Retinal pigment epithelial cell (primary cell): ENCODE measurements around the gene MED13L.

Source experiments
- DNase-seq: peaks from one replicate; pipeline ENCODE4 v3.0.0-alpha.2; 2010; ENCODE audit warnings: low read depth
- H3K4me3 ChIP-seq: 2 replicates; pipeline ENCODE4 v1.5.1; 2011; ENCODE audit warnings: mild to moderate bottlenecking, low read length, control low read depth, moderate library complexity
- TF ChIP-seq, protein P1 (sequence below): conservative IDR thresholded peaks from 2 replicates; pipeline ENCODE4 v1.5.1; 2011; ENCODE audit warnings: low read depth, low read length, control low read depth, inconsistent platforms

The MED13L gene

DNA sequence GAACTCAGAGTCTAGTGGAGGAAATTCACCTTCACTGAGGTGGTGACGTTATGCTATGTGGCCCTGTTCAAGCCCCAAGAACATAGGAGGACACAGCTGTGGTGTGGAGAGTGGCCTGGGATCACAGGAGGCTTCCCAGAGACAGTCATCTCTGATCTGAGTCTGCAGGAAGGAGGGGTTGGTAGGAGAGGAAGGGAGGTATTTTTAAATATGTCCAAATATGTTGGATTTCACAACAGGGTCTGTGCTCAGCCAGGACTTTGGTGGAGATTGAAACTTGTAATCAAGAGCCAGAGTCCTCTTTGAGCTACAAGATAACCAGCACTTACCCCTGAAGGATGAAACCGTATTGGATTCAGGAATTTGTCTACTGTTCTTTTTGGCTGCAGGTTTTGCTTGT, 26.4 kb upstream of the MED13L start:
- no peak for DNase-seq
- TF ChIP-seq, protein P1, sequence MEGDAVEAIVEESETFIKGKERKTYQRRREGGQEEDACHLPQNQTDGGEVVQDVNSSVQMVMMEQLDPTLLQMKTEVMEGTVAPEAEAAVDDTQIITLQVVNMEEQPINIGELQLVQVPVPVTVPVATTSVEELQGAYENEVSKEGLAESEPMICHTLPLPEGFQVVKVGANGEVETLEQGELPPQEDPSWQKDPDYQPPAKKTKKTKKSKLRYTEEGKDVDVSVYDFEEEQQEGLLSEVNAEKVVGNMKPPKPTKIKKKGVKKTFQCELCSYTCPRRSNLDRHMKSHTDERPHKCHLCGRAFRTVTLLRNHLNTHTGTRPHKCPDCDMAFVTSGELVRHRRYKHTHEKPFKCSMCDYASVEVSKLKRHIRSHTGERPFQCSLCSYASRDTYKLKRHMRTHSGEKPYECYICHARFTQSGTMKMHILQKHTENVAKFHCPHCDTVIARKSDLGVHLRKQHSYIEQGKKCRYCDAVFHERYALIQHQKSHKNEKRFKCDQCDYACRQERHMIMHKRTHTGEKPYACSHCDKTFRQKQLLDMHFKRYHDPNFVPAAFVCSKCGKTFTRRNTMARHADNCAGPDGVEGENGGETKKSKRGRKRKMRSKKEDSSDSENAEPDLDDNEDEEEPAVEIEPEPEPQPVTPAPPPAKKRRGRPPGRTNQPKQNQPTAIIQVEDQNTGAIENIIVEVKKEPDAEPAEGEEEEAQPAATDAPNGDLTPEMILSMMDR, result no peak

DNA sequence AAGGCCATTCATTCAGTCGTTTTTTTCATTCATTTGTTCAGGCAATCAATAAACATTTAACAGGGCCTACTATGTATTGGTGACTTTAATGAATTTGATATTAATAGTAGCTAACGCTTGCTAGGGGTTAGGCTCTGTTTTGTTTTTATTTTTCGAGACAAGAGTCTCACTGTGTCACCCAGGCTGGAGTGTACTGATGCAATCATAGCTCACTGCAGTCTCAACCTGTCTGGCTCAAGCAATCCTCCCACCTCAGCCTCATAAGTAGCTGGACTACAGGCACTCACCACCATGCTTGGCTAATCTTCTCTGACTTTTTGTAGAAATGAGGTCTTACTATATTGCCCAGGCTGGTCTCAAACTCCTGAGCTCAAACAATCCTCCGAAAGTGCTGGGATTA, 25.6 kb upstream of the MED13L start:
- DNase-seq, result no peak
- TF ChIP-seq, protein P1, result no peak
- H3K4me3 ChIP-seq, result no peak overlapping the region

More for the DNA sequence above, 26.4 kb upstream of the MED13L start:
- no peak overlapping the region for H3K4me3 ChIP-seq

DNA sequence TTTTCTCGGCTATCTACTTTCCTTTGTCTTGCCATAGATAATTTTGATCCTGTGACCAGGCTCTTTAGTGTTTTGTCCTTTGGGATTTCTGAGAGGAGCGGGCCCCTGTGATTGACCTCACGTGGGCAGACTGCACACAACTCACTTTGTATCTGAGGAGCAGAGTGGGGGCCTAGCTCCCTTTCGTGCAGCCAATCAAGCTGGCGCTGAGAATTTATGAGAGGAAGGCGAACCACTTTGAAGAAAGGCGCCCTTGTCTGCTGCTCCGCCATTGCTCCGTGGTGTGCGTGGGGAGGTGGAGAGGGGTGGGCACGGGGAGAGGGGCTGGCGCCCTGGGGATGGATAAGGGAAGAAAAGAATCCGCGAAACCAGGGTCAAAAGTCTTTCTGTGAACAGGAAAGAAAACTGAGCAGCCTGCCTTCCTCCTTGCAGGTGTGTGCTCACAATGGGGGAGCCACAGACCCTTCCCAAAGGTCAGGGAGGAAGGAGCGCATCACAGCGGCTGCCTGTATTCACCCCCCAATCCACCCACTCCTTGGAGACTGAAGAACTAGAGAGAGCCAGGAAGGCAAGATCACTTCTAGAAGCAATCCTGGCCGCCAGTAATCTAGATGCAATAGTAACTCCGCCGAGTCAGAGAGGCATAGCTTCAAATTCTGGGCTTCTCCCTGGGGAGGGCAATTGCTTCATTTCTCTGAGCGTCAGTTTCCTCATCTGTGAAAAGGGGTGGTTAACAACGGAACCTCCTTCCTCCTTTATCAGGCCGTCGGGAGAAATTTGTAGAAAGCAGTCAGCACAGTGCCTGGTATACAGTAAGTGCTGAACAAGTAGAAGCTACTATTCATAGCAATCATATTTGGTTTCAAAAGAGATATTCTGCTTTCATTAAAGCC, 24.9 kb upstream of the MED13L start:
- DNase-seq, result no peak
- H3K4me3 ChIP-seq, result no peak overlapping the region
- TF ChIP-seq, protein P1, result no peak

DNA sequence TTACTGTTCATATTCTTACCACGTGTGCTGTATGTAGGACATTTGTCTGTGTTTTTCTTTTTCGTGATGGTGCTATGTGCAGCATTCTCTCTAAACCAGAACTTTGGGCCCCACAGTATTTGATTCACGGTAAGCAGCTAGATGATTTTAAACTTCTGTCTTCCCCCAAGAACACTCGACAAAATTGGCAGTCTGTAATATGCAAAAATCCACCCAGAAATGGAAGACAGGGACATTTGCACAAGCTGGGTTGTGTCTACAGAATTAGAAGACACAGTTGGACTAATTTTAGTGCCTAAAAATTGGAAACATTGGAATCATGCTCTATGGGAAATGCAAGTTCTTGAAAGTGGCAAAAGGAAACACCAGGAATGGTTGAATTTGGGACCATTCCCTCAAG, 24.1 kb upstream of the MED13L start:
- H3K4me3 ChIP-seq, result no peak overlapping the region
- no peak for DNase-seq
- TF ChIP-seq, protein P1, result no peak

DNA sequence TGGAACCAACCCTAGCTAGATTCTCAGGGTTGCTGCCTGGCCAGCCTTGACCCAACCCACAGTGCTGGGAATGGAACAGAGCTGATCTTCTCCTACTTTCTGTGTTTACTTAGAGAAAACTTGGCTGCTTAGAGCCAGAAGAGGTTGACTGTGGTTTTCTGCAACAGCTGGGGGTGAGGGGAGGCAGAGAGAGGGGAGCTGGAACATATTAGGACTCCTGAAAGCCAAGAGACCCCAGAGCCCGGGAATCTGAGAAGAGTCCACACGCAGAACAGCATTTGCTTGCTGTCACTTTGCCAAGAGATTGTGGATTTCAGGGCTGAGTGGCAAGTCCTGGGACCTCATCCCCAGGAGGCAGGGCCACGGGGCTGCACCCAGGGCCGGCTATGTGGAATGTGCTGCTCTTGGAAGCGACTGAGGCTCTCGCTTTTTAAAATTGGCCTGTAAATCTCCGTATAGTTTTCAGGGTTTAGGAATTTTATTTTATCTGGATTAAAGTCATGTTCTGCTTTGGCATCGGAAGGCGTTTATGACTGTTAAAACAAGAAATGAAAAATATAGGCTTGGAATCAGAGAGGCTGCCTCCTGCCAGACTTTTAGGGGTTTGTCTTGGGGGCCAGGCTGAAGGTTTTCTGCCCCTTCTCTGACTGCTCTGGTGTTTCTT, 22.3 kb upstream of the MED13L start:
- H3K4me3 ChIP-seq, result no peak overlapping the region
- DNase-seq, result no peak
- TF ChIP-seq, protein P1, result no peak

DNA sequence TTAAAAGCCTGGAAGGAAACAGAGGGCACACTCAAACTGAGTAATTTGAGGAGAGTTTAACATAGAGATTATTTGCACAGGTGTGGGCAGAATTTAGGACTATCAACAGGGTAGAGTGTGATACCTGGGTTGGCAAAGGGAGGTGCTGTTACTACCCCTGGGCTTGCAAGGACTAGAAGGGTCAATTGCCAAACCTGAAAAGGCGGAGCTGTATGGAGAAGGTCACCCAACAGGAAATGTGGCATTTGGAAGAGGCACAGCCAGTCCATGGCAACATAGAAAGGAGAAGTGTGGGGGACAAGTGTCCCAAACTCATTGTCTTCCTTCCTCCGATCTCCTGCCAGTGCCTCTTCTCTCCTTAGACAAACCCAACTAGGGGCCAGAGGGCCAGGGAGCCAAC, 21.6 kb upstream of the MED13L start:
- TF ChIP-seq, protein P1, result no peak
- no peak for DNase-seq
- no peak overlapping the region for H3K4me3 ChIP-seq
